CD4-positive, alpha-beta T cell treated with Interleukin-17A for 4 hours (primary cell): Measurements from ENCODE around the gene PDZD2.
"Not testable (repeated sequence)": the region's sequence is repeated elsewhere in the genome, so short reads cannot be mapped to it uniquely, and the experiment has no call there.

ENCODE experiments used
- DNase-seq: peaks from one replicate; pipeline ENCODE4 v3.0.0-alpha.2; 2020; ENCODE audit warnings: mixed read lengths

PDZD2 gene

GRCh38 chr5:31639481-31640411, 815 bp downstream of the PDZD2 start:
- peak; percentile 15 for DNase-seq

GRCh38 chr5:31640573-31640972, 1.6 kb downstream of the PDZD2 start:
- DNase-seq = no peak

DNA sequence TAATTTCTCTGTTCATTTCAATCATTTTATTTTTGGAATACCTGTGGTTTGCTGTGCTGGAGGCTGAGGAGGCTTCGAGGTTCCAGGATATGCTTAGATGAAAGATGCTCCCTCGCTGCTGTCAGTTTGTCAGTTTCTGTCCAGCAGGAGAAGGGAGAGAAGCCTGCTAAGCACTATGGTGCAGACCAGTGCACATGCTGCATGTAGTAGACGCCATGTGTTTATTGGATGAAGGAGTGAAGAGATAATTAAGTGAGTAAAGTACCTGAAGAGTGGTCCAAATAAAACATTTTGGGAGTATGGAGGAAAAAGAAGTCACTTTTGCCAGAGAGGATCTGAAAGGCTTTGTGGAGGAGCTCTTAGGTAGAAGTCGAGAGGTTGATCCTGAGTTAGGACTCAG, 2.1 kb downstream of the PDZD2 start:
- no peak for DNase-seq

DNA sequence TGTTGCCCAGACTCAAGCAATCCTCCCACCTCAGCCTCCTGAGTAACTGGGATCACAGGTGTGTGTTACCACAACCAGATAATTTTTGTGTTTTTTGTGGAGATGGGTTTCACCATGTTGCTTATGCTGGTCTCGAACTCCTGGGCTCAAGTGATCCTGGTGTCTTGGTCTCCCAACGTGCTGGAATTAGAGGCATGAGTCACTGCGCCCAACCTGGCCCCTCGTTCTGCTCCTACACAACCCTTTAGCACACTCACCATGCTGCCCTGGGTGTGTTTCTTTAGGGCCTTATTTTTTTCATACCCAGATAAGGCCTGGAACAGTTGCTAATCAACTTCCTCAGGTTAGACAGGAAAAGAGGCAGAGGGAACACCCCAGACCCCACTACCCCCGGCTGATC, 2.6 kb downstream of the PDZD2 start:
- no peak for DNase-seq

DNA sequence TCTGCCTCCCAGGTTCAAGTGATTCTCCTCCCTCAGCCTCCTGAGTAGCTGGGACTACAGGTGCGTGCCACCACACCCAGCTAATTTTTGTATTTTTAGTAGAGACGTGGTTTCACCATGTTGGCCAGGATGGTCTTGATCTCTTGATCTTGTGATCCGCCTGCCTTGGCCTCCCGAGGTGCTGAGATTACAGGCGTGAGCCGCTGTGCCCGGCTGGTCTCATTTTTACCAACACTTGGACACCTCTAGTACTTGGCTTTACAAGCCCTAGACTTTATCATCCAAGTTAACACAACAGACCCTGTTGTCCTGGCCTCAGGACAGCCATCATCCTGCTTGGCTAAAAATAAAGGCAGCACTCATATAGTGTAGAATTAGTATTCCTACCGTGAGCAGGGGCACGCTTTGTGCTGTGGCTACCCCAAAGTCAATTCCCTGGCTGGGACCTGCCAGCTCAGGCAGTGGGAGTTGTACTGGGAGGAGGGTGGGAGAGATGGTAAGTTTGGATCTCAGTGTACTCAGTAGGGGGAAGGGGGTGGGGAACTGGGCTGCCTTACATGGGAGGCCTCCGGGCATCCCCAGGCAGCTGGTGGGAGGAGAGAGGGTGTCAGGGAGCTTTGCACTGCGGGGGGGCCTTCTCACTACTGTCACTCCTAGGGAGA, 6.6 kb downstream of the PDZD2 start:
- DNase-seq = no peak

DNA sequence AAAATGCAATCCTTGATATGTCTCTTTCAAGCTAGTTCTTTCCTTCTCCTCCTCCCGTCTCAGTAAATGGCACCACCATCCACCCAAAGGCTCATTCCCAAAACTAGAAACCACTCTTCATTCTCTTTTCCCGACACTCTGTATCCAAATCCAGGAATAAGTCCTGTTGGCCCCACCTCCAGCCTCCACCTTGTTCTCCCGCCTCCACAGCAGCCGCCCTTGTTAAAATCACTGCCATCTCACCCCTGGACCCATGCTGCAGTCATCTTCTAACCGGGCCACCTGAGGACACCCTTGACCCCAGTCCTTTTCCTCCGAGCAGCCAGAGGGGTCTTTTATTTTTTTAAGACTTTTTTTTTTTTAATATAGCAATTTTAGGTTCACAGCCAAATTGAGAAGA, 9.4 kb downstream of the PDZD2 start:
- no peak for DNase-seq

- no peak for DNase-seq
Observed at GRCh38 chr5:31651241-31651640, 12.3 kb downstream of the PDZD2 start.

DNA sequence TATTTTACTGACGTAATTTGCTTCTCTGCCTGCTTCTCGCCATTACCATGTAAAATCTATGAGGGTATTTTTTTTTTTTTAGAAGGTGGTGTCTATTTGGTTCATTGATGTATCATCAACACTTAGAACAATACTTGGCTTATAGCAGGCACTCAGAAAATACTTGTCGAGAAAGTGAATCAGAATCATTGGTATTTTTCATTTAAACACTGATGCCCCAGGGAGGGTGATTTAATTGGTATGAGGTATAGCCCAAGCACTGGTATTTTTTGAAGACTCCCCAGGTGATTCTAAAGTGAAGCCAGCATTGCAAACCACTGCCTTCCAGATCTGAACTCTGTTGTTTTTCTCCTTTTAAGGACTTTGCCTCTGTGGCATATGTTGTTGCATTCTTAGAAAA, 16.6 kb downstream of the PDZD2 start:
- DNase-seq = no peak

GRCh38 chr5:31656806-31657205, 17.9 kb downstream of the PDZD2 start:
- no peak for DNase-seq

DNA sequence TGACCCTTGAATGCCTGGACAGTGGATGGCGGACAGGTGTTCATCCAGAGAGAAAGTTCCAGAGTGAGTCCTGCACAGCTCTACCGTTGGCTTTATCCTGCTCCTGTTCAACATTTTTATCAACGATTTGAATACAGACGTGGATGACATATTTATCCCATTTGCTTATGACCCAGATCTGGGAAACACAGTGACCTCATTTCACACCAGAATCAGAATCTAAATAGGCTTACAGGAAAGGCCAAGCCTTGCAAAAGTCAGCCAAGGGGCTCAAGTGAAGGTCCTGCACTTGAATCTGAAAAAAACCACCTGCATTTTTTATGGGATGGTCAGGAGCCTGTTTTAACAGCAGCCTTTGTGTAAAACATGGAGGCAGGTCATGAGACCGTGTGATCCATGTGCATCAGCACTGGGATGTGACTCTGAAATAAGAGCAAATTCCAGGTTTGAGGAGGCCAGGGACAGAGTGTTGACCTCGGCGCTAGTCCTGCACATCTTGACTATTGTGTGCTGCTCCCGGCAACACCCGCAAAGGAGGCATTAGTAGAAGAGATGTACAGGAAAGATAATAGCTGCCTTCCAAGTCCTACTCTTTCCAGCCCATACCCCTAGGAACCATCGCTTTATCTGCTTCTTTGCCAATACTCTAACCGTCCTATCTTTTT, 18.5 kb downstream of the PDZD2 start:
- DNase-seq = no peak

DNA sequence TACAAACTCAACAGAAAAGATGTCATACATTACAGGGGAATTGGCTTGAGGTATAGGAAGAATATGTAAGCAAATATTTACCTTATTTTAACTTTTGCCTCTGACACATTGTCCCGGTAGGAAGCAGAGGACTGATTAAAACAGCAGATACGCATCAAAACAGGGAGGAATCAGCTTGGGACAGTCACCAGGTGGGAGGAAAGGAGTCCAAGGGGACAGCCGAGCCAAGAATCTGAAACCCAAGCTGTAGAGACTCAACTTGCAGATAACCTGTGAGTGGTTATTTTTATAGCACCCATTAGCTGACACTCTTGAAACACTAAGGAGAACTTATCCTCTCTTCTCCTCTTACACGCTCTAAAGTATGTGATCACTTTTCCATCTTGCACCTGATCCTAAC, 22.3 kb downstream of the PDZD2 start:
- no peak for DNase-seq

DNA sequence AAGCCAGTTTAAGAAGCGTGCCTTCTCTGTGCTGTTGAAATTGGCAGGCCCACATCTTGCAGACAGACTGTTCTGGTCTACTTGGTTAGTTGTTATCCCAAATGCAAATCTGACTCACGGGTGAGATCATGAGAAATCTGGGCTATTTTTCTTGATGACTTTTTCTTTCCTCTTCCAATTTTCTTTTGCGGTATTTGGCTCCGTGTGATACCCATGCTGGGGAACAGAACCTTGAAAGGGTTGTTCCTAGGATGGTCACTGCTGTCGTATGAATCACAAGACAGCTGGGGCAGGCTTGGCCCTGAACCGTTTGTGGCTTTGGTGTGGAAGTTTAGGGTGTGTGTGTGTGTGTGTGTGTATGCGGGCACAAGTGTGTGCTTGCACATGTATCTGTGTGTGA, 24.6 kb downstream of the PDZD2 start:
- DNase-seq = no peak

GRCh38 chr5:31664566-31664965, 25.6 kb downstream of the PDZD2 start:
- no peak for DNase-seq

GRCh38 chr5:31671339-31671741, 32.4 kb downstream of the PDZD2 start:
- DNase-seq = no peak

DNA sequence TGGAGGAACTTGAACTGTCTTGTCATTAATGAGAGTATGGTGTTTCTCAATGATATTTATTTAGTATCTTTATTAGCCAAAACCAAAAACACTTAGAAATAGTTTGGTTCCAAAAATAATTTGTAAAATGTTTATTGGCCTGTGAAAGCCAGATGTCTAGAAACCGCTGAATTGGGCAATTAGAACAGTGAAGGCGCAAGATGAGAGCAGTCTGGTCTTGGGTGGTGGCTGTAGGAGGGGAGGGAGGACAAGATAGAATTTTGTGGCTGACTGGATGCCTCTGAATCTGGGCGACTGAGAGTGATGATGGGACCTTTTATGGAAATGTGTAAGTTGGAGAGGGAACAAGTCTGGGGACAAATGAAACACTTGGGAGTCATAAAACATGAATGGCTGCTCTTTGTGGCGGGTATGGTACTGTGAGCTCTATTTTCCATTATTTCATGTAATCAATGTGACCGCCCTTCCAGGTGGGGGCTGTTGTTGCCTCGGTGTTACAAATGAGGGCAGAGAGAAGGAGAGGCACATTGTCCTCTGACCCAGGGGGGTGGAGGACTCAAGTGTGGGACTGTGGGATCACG, 35.5 kb downstream of the PDZD2 start:
- DNase-seq = no peak

DNA sequence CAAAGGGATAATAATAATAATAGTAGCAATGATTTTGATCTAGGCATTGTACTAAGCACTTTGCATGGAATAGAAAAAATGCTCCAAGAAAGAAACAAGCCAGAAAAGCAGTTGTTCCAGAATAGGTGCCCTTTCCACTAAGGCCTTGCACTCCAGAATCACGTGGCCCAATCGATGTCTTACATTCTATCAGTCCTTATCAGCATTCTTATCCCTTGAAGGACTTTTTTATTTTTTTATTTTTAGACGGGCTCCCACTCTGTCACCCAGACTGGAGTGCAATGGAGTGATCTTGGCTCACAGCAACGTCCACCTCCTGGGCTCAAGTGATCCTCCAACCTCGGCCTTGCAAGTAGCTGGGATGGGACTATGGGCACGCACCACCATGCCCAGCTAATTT, 36.5 kb downstream of the PDZD2 start:
- DNase-seq = no peak

DNA sequence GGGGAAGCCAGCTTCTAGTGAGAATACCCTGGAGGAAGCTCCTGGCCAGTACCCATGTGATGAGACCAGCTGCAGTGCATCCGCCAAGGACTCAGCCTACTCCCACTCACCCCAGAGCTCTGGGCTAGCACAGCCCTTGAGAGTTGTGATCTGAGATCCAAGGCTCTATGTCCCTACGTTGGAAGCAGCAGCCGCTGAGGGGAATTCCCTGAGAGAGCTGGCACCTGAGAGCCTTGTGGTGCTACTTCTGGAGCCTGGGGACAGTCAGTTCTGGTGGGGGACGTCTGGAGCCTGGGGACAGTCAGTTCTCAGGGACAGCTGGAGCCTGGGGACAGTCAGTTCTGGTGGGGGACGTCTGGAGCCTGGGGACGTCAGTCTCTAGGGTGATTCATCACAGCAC, 39.2 kb downstream of the PDZD2 start:
- no peak for DNase-seq

- no peak for DNase-seq
Observed at GRCh38 chr5:31680528-31680927, 41.6 kb downstream of the PDZD2 start.

- no peak for DNase-seq
Observed at GRCh38 chr5:31682025-31682424, 43.1 kb downstream of the PDZD2 start.

DNA sequence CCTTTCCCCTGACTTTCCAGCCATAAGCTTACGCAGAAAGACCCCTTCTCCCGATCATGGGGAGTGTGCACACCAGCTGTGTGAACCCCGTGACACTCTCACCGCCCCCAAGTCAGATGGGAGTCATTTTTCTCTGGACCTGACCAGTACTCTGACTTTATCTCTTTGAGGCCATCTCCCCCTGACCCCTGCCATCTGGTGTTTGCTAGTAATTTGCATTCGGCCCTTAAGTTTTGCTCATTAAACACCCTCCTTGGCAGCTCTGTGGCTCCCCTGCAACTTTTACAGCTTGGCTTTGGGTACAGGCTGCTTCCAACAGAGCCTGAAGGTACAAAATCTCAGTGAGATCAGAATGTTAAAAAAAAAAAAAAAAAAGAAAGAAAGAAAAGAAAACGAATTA, 43.9 kb downstream of the PDZD2 start:
- no peak for DNase-seq

DNA sequence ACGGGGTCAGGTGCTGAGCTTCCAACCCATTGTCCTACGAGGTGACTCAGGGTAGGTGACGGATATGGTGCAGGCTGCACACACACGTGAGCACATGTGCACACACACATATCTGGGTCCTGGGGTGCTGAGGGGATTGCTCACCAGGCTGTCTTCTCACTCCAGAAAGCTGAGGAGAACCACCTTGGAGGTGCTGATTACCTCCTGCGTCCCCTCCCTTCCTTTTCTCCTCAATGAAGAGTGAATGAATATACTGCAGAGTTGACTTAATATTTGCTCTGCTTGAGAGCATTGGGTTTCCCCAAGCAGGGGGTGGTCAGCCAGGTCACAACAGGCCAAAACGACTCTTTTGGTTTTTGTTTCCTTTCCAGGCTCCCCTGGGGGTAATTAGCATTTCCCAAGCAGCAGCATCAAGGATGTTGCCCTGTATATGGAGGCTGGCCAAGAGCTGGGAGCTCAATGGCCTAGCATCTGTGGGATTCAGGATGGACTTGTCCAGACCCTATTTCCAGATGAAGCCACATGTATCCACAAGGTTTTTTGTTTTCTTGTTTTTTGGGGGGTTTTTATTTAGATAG, 49.7 kb downstream of the PDZD2 start:
- DNase-seq = no peak

DNA sequence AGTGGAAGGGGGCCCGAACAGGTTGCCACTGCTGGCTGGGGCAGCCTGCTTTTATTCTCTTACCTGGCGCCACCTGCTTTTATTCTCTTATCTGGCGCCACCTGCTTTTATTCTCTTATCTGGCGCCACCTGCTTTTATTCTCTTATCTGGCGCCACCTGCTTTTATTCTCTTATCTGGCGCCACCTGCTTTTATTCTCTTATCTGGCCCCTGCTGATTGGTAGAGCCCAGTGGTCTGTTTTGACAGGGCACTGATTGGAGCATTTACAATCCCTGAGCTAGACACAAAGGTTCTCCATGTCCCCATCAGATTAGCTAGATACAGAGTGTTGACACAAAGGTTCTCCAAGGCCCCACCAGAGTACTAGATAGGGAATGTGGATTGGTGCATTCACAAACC, 52.5 kb downstream of the PDZD2 start:
- DNase-seq = not testable (repeated sequence)

DNA sequence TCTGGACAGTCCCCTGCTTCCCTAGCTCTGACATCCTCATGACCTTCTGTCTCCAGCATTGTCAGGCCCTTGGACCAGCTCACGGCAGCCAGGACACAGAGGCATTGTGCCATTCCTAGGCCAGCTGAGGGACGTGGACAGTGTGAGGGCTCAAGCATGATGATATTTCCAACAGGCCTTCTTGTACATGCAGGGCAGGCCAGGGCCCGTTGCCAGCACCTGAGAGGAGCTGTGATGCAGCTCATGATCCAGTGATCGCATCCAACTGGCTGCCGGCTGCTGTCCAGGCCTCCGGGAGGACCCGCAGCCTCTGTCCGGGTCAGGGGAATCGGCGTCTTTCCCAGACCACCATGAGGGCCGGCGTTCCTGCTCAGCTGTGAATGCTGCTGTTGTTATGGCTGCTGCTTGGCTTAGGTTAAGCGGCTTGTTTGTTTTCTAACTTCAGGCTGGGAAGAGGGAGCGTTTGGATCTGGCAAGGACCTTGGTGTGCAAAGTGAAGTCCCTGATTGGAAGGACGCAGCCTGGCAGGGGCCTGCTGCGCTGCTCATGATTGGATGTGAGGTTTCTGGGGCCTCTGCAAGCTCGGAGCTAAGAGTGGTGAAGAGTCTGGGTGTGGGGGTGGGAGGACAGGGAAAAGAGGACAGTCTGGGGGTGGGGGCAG, 53.8 kb downstream of the PDZD2 start:
- no peak for DNase-seq
